Measurements from ENCODE around the gene DENND2C.

DENND2C gene

GRCh38 chr1:114550336-114550735 is 119.5 kb downstream of the DENND2C start:
- ChIA-PET CTCF (interaction anchor here (0.5 to 1.1 kb wide), 2 partner anchors 102 to 203 kb away, joined by 3 to 14 read pairs; no protein-coding TSS in a partner anchor), POLR2A (interaction anchor here (1.2 kb wide), 2 partner anchors 39 to 43 kb away, joined by 3 read pairs; partner anchors contain the start of gene TRIM33)
- TF ChIP-seq ELF4 (IDR thresholded peaks at IDR 0.05) (no peak), LEF1 (IDR thresholded peaks at IDR 0.05; ENCODE audit: borderline replicate concordance) (no peak), ZNF384 (IDR thresholded peaks at IDR 0.05) (no peak), TARDBP (IDR thresholded peaks at IDR 0.05) (no peak), SUZ12 (IDR thresholded peaks at IDR 0.05) (no peak), ARNT (IDR thresholded peaks at IDR 0.05) (no peak)
- TF ChIP-seq, protein P1, sequence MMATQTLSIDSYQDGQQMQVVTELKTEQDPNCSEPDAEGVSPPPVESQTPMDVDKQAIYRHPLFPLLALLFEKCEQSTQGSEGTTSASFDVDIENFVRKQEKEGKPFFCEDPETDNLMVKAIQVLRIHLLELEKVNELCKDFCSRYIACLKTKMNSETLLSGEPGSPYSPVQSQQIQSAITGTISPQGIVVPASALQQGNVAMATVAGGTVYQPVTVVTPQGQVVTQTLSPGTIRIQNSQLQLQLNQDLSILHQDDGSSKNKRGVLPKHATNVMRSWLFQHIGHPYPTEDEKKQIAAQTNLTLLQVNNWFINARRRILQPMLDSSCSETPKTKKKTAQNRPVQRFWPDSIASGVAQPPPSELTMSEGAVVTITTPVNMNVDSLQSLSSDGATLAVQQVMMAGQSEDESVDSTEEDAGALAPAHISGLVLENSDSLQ (IDR thresholded peaks at IDR 0.05), result no peak

DNA sequence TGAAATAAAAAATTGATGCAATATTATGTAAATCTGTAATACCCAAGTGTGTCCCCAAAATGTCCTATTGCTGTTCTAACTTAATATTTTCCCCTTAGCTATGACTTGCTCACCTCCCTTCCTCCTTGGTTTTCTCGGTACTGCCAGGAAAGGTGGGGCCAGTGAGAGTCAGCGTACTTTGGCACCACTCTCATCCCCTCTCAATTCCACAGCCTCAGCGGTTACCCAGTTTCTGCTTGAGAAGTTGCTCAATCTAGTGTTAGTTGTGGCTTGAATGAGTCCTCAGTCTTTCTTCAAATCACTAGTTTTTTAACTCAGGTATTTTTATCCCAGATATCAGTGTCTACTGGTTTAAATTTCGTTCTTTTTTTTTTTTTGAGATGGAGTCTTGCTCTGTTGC is 120.7 kb downstream of the DENND2C start:
- ChIA-PET POLR2A (no interaction called here), CTCF (interaction anchor here (1.4 kb wide), 1 partner anchor 42 kb away, joined by 3 read pairs; no protein-coding TSS in a partner anchor)
- TF ChIP-seq HDGF (IDR thresholded peaks at IDR 0.05; ENCODE audit: borderline replicate concordance) (no peak), ELF4 (IDR thresholded peaks at IDR 0.05) (no peak), FOXM1 (IDR thresholded peaks at IDR 0.05; ENCODE audit: borderline replicate concordance) (no peak), LEF1 (IDR thresholded peaks at IDR 0.05; ENCODE audit: borderline replicate concordance) (no peak), SP1 (IDR thresholded peaks at IDR 0.05) (no peak), ZNF384 (IDR thresholded peaks at IDR 0.05) (no peak), NFRKB (IDR thresholded peaks at IDR 0.05) (no peak), ARNT (IDR thresholded peaks at IDR 0.05) (no peak), FOXK2 (IDR thresholded peaks at IDR 0.05) (no peak), L3MBTL2 (conservative IDR thresholded peaks at IDR 0.05) (no peak), TARDBP (IDR thresholded peaks at IDR 0.05) (no peak), SUZ12 (IDR thresholded peaks at IDR 0.05) (no peak), FOXA1 (IDR thresholded peaks at IDR 0.05) (no peak)
- TF ChIP-seq, protein P1 (IDR thresholded peaks at IDR 0.05), result no peak
- DNase-seq (ENCODE audit: extremely low spot score), result no peak

More at GRCh38 chr1:114550336-114550735, 119.5 kb downstream of the DENND2C start:
- DNase-seq (ENCODE audit: extremely low spot score), result no peak

DNA sequence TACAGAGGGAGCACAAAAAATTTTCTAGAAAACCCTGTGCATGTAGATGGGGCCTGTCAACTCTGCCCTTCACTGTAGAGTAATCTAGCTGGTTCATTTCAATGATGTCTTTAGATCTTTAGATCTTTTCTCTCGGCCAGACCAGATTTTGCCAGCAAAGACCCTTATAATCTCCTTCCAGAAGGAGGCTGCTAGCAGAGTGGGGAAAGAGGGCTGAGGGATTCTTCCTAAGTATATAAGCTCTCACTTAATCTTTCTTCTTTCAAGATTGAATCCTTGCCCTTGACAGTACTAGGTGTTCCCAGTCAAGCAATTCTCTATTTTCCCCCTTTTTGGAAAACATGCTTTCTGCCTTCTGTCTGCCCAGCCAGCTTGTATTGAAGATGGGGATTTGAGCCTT is 122.8 kb downstream of the DENND2C start:
- TF ChIP-seq L3MBTL2 (conservative IDR thresholded peaks at IDR 0.05), result no peak
- DNase-seq (ENCODE audit: extremely low spot score), result no peak
- POLR2A ChIA-PET, result no interaction called here
- CTCF ChIA-PET, result no interaction called here

- CTCF ChIA-PET, result no interaction called here
- no peak for DNase-seq (ENCODE audit: extremely low spot score)
- POLR2A ChIA-PET, result no interaction called here
- TF ChIP-seq FOXK2 (IDR thresholded peaks at IDR 0.05), result no peak
- TF ChIP-seq ZNF384 (IDR thresholded peaks at IDR 0.05), result no peak
- no peak for TF ChIP-seq FOXM1 (IDR thresholded peaks at IDR 0.05; ENCODE audit: borderline replicate concordance)
- no peak for TF ChIP-seq CTBP1 (IDR thresholded peaks at IDR 0.05; ENCODE audit: borderline replicate concordance)
- no peak for TF ChIP-seq LEF1 (IDR thresholded peaks at IDR 0.05; ENCODE audit: borderline replicate concordance)
- no peak for TF ChIP-seq ARNT (IDR thresholded peaks at IDR 0.05)
- no peak for TF ChIP-seq HDGF (IDR thresholded peaks at IDR 0.05; ENCODE audit: borderline replicate concordance)
- TF ChIP-seq NFRKB (IDR thresholded peaks at IDR 0.05), result no peak
- TF ChIP-seq ELF4 (IDR thresholded peaks at IDR 0.05), result no peak
- TF ChIP-seq SUZ12 (IDR thresholded peaks at IDR 0.05), result no peak
- TF ChIP-seq SP1 (IDR thresholded peaks at IDR 0.05), result no peak
- no peak for TF ChIP-seq TARDBP (IDR thresholded peaks at IDR 0.05)
- TF ChIP-seq, protein P1 (IDR thresholded peaks at IDR 0.05), result no peak
- no peak for TF ChIP-seq L3MBTL2 (conservative IDR thresholded peaks at IDR 0.05)
- TF ChIP-seq FOXA1 (IDR thresholded peaks at IDR 0.05), result no peak
- no peak for TF ChIP-seq BHLHE40 (IDR thresholded peaks at IDR 0.05; ENCODE audit: borderline replicate concordance)
Observed at GRCh38 chr1:114545796-114546195, 124.1 kb downstream of the DENND2C start.

DNA sequence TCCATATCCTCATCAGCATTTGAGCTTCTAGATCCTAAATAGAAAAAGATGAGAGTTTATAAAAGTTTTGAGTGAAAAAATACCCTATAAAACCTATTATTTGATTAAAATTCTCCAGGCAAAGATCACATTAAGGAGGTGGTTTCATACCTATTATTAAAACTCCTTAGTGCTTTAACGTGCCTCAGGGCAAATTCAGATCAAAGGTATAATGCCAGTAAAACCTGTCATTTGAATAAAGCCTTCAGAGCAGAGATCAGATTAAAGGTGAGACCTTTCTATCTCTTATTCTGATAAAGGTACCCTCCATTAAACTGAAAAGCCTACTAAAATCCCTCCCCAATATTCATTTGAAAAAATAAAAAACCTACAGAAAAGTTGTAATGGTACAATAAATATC is 124.5 kb downstream of the DENND2C start:
- ChIA-PET POLR2A (no interaction called here), CTCF (no interaction called here)
- no peak for DNase-seq (ENCODE audit: extremely low spot score)
- TF ChIP-seq FOXK2 (IDR thresholded peaks at IDR 0.05) (no peak), SUZ12 (IDR thresholded peaks at IDR 0.05) (no peak), LEF1 (IDR thresholded peaks at IDR 0.05; ENCODE audit: borderline replicate concordance) (no peak), SP1 (IDR thresholded peaks at IDR 0.05) (no peak), ELF4 (IDR thresholded peaks at IDR 0.05) (no peak), NFRKB (IDR thresholded peaks at IDR 0.05) (no peak), ARNT (IDR thresholded peaks at IDR 0.05) (no peak), TARDBP (IDR thresholded peaks at IDR 0.05) (no peak), ZNF384 (IDR thresholded peaks at IDR 0.05) (no peak), HDGF (IDR thresholded peaks at IDR 0.05; ENCODE audit: borderline replicate concordance) (no peak)
- TF ChIP-seq, protein P1 (IDR thresholded peaks at IDR 0.05), result no peak

GRCh38 chr1:114540821-114541220 is 129.0 kb downstream of the DENND2C start:
- no peak for DNase-seq (ENCODE audit: extremely low spot score)
- TF ChIP-seq FOXK2 (IDR thresholded peaks at IDR 0.05) (no peak), BHLHE40 (IDR thresholded peaks at IDR 0.05; ENCODE audit: borderline replicate concordance) (no peak), CTBP1 (IDR thresholded peaks at IDR 0.05; ENCODE audit: borderline replicate concordance) (no peak), HDGF (IDR thresholded peaks at IDR 0.05; ENCODE audit: borderline replicate concordance) (no peak), TARDBP (IDR thresholded peaks at IDR 0.05) (no peak), ELF4 (IDR thresholded peaks at IDR 0.05) (no peak), FOXA1 (IDR thresholded peaks at IDR 0.05) (no peak), LEF1 (IDR thresholded peaks at IDR 0.05; ENCODE audit: borderline replicate concordance) (no peak), SP1 (IDR thresholded peaks at IDR 0.05) (no peak), FOXM1 (IDR thresholded peaks at IDR 0.05; ENCODE audit: borderline replicate concordance) (no peak), NFRKB (IDR thresholded peaks at IDR 0.05) (no peak), ARNT (IDR thresholded peaks at IDR 0.05) (no peak), SUZ12 (IDR thresholded peaks at IDR 0.05) (no peak), ZNF384 (IDR thresholded peaks at IDR 0.05) (no peak), L3MBTL2 (conservative IDR thresholded peaks at IDR 0.05) (no peak)
- TF ChIP-seq, protein P1 (IDR thresholded peaks at IDR 0.05), result no peak
- CTCF ChIA-PET, result no interaction called here
- POLR2A ChIA-PET, result no interaction called here
